Brain microvascular endothelial cell (primary cell): Measurements from ENCODE around the gene CHRNE.

Experiments
- DNase-seq: peaks from one replicate; pipeline ENCODE4 v3.0.0-alpha.2; 2020
- H3K27ac ChIP-seq: fragments of 250-450 bp; sonication (Bioruptor Pico); 2 replicates; pipeline ENCODE4 v1.5.1; 2020; ENCODE audit warnings: mild to moderate bottlenecking, moderate library complexity
- H3K27me3 ChIP-seq: fragments of 250-450 bp; sonication (Bioruptor Pico); replicated peaks from 2 replicates; pipeline ENCODE4 v1.5.1; 2020; ENCODE audit warnings: mild to moderate bottlenecking
- H3K36me3 ChIP-seq: fragments of 250-450 bp; sonication (Bioruptor Pico); replicated peaks from 2 replicates; pipeline ENCODE4 v1.5.1; 2020; ENCODE audit warnings: mild to moderate bottlenecking
- H3K4me3 ChIP-seq: 2 replicates; pipeline ENCODE4 v1.5.1; 2011; ENCODE audit warnings: low read depth, mild to moderate bottlenecking, control low read depth, low read length, moderate library complexity
- CTCF ChIP-seq: IDR thresholded peaks from 2 replicates; pipeline ENCODE4 v1.5.1; 2011; ENCODE audit warnings: low read depth, mild to moderate bottlenecking, moderate library complexity, low read length, control low read depth, inconsistent platforms; ENCODE audit errors: missing control alignments
- in situ Hi-C: cut with HindIII; loops from 2 replicates; pipeline ENCODE4 v1.10.0; 2017; ENCODE audit warnings: low sequenced_read_pairs, low pct_ligation_motif_present

Gene CHRNE

GRCh38 chr17:4887581-4887980 lies 15.3 kb downstream of the CHRNE start:
- H3K27ac ChIP-seq = no peak overlapping the region
- in situ Hi-C loops = no loop called here
- TF ChIP-seq CTCF = no peak
- peaks cover 57% of the 10 kb centered on the region for H3K36me3 ChIP-seq
- H3K27me3 ChIP-seq = no peaks in the 10 kb centered on the region
- no peak overlapping the region for H3K4me3 ChIP-seq
- DNase-seq = no peak

DNA sequence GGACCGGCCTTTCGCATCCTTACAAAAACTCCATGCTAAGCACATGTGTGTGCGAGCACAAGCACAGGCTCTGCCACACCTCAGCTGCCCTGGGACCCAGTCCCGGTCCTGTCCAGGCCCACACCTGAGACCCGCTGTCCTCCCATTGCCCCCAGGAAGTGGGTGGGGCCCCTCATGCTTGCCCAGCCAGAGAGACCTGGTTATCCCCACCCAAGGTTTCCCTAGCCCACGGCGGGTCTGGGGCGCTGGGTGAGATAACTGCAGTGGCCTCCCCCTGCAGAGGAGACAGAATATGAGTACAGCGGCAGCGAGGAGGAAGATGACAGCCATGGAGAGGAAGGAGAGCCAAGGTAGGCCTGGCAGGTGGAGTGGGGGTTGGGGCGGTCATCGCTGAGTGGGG lies 16.1 kb downstream of the CHRNE start:
- H3K27me3 ChIP-seq = no peaks in the 10 kb centered on the region
- DNase-seq = no peak
- H3K27ac ChIP-seq = no peak overlapping the region
- H3K36me3 ChIP-seq = peaks cover 53% of the 10 kb centered on the region
- no peak for TF ChIP-seq CTCF
- in situ Hi-C loops = no loop called here
- H3K4me3 ChIP-seq = no peak overlapping the region

DNA sequence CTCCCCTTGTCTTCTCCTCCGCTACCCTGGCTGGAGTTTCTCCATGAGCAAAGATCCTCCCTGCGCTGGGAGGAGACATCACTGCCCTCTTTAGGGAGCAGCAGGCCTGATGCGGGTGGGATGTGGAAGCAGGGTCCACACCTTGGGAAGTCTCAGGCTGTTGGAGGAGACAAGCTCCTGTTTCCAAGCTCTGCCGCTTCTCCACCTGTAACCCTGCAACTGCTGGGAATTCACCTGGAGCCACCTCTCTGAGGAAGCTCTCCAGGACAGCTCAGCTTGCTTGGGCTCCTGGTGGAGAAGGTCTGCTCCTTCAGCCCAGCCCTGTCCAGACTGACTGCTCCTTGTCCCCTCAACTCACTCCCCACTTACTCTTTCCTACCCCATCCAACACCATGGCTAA lies 18.4 kb downstream of the CHRNE start:
- DNase-seq = no peak
- no peak for TF ChIP-seq CTCF
- Histone ChIP-seq H3K36me3 (peaks cover 45% of the 10 kb centered on the region), H3K27ac (no peak overlapping the region), H3K27me3 (no peaks in the 10 kb centered on the region), H3K4me3 (no peak overlapping the region)
- in situ Hi-C loops = no loop called here

DNA sequence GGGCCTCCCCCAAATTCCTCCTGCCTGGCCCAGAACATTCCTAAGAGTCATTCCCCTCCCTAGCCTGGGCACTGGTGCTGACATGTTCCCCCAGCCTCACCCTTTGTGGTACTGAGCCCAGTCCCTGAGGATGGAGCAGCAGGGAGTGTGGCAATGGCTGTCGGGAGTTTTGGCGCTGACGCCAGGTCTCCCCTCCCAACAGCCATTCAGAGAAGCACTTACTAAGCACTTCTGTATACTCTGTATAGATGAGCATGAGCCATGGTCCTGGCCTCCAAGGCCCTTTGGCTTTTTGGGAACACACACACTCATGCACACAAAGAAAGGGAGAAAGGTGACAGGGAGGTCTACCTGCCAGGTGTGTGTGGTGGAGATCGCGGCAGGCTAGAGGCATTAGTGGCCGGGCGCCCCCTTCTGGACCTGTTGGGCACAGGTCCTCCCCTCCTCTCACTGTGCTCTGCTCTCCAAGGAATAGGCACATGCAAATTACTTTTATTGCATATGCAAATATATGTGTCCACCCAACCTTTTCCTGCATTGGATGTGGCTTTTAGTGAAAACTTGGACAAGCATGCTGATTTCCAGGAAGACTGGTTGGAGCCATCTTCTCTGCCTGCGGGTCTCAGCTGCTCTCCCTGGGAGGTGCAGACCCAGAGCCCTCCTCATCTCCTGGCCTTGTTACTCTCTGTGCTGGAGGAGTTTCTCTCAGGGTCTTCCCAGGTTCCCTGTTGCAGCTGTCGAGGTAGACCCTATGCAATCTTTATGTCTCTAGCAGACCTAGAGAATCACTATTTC lies 20.9 kb downstream of the CHRNE start:
- Histone ChIP-seq H3K27ac (no peak overlapping the region), H3K27me3 (no peaks in the 10 kb centered on the region), H3K36me3 (peaks cover 34% of the 10 kb centered on the region), H3K4me3 (no peak overlapping the region)
- in situ Hi-C loops = no loop called here
- peak; percentile 91 for TF ChIP-seq CTCF
- peak; percentile 14 for DNase-seq

DNA sequence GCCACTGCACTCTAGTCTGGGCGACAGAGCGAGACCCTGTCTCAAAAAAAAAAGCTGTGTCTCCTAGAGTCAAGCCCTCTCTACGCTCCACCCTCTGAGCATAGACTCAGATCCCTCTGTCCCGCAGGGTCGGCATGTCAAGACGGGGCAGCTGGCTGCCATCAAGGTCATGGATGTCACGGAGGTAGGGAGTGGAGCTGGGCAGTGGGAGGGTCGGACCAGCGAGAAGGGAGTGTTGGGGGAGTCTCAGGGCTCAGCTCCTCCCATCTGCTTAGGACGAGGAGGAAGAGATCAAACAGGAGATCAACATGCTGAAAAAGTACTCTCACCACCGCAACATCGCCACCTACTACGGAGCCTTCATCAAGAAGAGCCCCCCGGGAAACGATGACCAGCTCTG lies 22.0 kb downstream of the CHRNE start:
- no peak for DNase-seq
- H3K27ac ChIP-seq = no peak overlapping the region
- no peak overlapping the region for H3K4me3 ChIP-seq
- in situ Hi-C loops = no loop called here
- no peak for TF ChIP-seq CTCF
- peaks cover 24% of the 10 kb centered on the region for H3K36me3 ChIP-seq
- no peaks in the 10 kb centered on the region for H3K27me3 ChIP-seq

DNA sequence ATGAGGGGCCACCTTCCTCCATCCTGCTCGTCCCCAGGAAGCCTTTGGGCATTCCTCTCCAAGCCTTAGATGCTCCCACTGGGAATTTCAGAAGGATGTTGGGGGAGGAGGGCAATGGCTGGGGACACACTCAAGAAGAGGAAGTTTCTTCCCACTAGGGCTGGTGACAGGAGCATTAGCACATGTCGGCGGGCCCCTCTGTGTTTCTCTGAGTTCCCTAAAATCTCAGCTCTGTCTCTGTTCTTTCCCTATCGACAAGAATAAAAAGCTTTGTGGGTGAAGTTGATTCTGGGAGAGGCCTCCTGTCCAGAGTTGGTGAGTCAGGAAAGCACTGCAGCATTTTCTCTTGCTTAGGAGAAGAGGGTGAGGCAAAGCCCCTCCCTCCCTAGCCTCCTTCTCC lies 23.3 kb downstream of the CHRNE start:
- no peak overlapping the region for H3K27ac ChIP-seq
- in situ Hi-C loops = no loop called here
- H3K27me3 ChIP-seq = no peaks in the 10 kb centered on the region

More for the DNA sequence above, 23.3 kb downstream of the CHRNE start:
- Histone ChIP-seq H3K36me3 (peaks cover 11% of the 10 kb centered on the region), H3K4me3 (no peak overlapping the region)
- no peak for TF ChIP-seq CTCF
- no peak for DNase-seq
